Measurements from ENCODE around the gene COL6A3.

DNA sequence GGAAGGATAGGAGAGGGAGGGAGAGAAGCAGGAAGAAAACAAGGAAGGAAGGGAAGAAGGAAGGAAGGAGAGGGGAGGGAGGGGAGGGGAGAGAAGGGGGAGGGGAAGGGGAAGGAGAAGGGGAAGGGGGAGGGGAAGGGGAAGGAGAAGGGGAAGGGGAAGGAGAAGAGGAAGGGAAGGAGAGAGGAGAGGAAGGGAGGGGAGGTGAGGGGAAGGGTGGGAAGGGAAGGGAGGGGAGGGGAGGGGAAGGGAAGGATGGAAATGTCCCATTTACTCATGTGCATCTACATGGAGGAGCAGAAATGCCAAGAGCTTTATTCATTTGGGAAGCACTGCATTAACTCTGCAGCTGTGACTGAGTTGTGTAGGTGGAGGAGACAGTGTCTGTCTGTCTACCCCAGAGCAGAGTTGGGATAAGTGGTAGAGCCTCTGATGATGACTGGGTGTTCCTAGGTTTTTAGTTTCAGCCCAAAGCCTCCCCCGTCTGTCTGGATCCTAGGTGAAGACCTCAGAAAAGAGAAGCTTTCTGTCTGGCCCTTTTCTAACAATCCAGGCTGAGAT, 131.3 kb downstream of the COL6A3 start:
- no peak for TF ChIP-seq HBP1 (CRISPR knock-in tag; IDR thresholded peaks at IDR 0.05; ENCODE audit: low read depth)
- no peak for TF ChIP-seq CREB3 (CRISPR knock-in tag; IDR thresholded peaks at IDR 0.05)
- no peak for TF ChIP-seq NCOA1 (CRISPR knock-in tag; IDR thresholded peaks at IDR 0.05)
- TF ChIP-seq CEBPB (IDR thresholded peaks at IDR 0.05; ENCODE audit: borderline replicate concordance, low read depth, low read length): no peak

Data from HepG2 (cell line).